ENCODE results near the gene P2RY10.
"Not testable (repeated sequence)": the region's sequence is repeated elsewhere in the genome, so short reads cannot be mapped to it uniquely, and the experiment has no call there.

The P2RY10 gene, protein sequence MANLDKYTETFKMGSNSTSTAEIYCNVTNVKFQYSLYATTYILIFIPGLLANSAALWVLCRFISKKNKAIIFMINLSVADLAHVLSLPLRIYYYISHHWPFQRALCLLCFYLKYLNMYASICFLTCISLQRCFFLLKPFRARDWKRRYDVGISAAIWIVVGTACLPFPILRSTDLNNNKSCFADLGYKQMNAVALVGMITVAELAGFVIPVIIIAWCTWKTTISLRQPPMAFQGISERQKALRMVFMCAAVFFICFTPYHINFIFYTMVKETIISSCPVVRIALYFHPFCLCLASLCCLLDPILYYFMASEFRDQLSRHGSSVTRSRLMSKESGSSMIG

GRCh38 chrX:78945186-78945912, at the start of gene P2RY10:
Gene P2RY10, plus strand, starts transcription at chrX:78945391. Its CDS starts 15,130 bp downstream, at chrX:78960521.
- no peak for DNase-seq (ENCODE audit: low spot score)

DNA sequence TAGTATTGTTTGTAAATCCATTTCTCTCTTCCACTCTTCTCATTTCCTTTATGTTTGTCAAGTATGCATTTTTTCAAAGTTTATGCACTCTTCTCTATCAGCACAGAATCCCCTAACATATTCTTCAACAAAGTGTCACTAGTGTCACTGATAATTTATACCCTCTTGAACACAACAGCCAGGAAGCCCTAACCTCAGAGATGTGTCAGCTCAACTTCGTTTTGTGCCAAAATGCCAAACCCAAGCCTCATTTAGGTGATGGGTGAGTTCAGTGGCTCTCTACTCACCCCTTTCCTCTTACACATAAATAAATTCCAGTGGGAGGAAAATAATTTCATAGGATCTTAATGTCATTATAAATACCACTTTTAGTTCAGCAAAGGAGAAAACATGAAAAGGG, 22.4 kb upstream of the P2RY10 start:
- no peak for DNase-seq (ENCODE audit: low spot score)

DNA sequence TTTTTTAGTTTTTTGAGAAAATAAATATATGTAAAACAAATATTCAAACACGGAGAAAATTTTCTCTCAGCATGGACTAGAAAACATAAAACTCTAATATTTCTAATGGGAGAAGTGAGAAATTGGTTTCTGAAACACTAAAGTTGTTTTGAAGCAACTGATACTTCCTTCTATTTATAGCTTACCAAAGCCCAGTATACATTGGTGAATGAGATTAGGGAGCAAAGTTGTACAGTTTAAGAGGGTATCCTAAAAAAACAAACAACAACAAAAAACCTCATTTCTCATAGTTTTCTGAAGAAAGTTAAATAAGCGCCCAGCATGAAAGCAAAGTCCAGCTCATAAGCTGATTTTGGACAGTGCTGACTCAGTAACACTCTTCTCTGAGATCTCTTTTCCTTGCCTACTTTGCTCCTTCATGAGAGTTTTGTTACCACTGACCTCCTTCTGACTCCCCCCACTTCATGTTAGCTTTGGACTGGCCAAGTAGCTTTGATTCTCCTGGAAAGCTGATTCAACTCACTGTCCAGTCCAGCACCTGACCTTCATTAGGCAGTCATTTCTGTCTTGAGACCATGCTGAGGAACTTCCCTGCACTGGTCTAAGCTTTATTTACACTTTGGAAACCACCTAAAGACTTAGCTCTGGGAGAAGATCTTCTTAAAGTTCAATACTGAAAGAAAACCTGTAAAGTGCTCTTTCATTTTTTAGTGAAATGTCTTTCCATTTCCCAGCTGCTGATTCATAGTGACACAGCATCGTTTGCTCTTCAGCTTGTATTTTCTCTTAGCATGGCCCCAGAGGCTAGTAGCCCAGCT, 21.8 kb upstream of the P2RY10 start:
- no peak for DNase-seq (ENCODE audit: low spot score)

- no peak for DNase-seq (ENCODE audit: low spot score)
These were observed 13.4 kb upstream of the P2RY10 start for GRCh38 chrX:78931814-78932213.

- DNase-seq (ENCODE audit: low spot score): no peak
These were observed 10.3 kb upstream of the P2RY10 start for GRCh38 chrX:78934866-78935265.

DNA sequence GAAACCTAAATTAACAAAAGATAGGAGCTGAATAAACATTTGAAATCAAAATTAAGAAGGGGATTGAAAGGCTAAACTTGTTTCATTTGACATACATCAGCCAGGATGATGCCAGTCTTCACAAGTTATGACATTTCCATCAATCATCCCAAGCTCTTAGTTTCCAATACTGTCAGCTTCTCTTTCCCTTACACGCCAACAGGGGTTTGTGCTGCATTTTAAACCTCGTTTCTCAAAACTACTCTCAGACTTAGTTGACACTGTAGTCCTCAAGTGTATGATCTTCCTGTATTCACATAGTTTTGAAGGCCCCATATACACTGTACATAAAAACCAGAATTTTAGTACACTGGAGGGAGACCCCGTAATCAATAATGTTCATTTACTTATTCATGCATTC, 840 bp upstream of the P2RY10 start:
- no peak for DNase-seq (ENCODE audit: low spot score)

DNA sequence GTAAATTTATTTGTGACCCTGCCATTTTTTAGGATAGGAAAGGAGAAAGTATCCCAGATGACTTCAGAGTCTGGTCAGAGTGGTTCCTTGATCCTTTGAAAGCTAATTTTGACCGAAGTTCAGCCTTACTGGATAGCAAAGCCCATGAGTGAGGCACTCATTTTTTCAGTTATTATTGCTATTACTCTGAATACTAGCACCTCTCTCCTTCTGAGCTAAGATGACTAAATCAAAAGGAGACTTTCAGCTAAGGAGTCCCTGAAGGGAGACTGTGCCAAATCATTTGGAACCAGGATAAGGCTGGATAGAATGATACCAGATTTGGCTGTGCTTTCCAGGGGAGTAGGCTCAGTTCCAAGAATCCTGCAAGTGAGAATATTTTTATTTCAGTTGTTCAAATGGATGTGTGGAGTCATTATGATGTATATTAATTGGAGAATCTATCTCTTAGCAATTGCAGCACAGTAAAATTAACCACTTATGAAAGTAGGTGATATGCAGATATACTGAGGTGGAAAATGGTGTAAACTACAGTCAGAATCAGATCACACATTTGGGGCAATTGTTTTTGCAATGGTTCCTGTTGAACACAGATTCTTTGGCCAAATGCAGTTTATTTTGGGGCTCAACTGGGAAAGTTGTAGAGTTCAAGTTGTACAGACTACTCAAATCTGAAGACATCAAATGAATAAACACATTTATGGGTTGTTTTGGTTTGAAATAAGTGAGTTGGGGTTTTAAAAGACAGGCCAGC, 1.2 kb downstream of the P2RY10 start:
- no peak for DNase-seq (ENCODE audit: low spot score)

DNA sequence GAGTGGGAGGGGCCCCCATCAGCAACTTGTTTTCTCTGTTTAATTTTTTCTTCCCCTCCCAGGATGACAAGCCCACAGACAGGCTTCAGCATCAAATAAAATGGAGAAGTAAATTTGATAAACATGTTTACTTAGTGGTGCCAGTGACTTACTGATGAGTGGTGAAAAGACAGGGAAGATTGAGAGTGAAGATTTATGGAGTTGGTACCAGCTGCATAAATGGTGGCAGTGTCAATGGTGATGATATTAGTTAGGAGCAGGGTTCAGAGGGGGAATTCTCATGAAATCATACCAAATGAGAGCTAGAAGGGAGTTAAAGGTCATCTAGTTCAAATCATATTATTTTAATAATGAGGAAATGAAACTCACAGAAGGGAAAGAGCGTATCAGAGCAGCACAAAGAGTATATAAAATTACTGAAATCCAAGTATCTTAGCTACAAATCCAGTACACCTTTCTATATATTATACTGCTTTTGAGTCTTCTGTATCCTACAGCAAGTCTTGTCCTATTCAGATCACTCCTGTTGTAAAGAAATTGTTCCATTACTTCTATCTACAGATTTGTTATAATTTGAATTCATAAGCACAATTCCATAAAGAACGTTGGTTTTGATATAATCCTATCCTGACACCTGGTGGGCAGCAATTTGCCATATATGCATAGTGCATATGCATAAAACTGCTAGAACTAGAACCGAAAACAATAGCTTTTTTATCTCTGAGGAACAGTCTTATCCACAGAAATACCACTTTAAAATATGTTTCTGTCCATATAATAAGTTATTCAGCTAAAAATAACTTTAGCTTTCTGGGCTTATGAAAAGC, 5.0 kb downstream of the P2RY10 start:
- no peak for DNase-seq (ENCODE audit: low spot score)

DNA sequence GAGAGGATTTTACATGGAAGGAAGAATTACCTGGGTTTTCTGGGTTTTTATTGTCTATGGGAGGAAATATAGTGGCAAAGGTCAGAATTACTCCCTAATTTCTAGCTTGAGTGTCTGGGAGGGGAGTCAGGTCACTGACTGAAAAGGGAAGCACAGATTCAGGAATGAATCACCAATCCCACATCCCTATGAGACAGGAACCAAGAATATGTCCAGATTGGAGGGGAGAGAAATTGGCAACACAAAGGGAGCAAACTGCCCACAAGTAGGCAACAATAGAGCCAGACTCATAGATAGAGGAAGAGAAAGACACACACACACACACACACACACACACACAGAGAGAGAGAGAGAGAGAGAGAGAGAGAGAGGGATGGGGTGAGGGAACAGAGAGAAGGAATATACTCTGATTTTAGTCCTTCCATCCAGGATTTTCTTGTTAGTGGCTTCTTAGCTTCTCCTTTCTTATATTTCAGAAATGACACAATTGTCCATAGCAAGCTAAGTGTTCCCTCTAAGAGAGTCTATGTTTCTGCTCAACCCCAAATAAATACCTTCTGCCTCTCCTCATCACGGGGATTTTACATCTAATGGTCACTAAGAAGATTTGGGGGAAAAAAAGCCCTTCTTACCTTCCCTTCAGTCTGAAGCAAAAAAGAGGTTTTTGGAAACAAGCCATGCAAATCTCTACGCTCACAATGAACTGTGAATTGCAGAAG, 12.0 kb downstream of the P2RY10 start:
- no peak for DNase-seq (ENCODE audit: low spot score)

GRCh38 chrX:78957768-78958130, 12.6 kb downstream of the P2RY10 start:
- DNase-seq (ENCODE audit: low spot score): no peak

DNA sequence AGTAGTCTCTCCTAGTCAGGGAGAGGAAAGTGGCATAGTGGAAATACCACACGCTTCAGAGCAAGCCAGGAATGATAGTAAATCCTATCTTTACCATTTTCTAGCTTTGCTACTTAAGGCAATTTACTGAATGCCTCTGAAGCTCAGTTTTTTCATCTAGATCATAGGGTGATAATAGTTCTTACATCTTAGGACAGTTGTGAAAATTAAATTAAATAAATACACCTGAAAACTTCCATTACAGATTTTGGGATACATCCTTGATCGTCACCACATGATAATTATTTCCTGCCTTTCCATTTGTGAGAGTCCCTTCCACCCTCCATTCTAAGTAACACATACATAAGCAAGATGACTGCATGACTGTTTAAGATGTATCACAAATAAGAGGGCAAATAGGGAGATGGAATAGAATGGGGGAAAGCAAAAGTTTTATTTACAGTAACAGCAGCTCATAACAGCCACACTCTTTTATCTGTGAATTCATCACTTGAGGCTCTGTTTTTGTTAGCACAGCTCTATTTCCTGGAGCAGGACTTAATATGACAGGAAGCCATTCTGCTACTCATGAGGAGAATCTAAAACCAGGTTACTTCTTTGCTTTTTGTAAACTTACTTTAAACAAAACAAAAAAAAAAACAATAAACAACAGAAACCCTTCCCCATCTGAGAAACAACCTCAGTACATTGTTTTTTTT, 13.4 kb downstream of the P2RY10 start:
- DNase-seq (ENCODE audit: low spot score): no peak

DNA sequence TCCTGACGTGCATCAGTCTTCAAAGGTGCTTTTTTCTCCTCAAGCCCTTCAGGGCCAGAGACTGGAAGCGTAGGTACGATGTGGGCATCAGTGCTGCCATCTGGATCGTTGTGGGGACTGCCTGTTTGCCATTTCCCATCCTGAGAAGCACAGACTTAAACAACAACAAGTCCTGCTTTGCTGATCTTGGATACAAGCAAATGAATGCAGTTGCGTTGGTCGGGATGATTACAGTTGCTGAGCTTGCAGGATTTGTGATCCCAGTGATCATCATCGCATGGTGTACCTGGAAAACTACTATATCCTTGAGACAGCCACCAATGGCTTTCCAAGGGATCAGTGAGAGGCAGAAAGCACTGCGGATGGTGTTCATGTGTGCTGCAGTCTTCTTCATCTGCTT, 15.7 kb downstream of the P2RY10 start:
- no peak for DNase-seq (ENCODE audit: low spot score)

DNA sequence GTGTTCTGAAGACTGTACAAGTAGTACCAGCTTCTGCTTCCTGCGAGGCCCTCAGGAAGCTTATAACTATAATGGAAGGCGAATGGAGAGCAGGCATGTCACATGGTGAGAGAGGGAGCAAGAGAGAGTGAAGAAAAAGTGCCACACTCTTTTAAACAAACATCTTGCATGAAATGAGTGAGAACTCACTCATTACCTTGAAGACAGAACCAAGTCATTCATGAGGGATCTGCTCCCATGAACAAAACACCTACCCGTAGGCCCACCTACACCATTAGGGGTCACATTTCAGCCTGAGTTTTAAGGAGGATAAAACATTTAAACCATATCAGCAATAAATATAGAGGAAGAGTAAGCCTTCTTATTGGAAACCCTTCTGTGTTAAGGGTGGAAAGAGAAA, 19.4 kb downstream of the P2RY10 start:
- no peak for DNase-seq (ENCODE audit: low spot score)

DNA sequence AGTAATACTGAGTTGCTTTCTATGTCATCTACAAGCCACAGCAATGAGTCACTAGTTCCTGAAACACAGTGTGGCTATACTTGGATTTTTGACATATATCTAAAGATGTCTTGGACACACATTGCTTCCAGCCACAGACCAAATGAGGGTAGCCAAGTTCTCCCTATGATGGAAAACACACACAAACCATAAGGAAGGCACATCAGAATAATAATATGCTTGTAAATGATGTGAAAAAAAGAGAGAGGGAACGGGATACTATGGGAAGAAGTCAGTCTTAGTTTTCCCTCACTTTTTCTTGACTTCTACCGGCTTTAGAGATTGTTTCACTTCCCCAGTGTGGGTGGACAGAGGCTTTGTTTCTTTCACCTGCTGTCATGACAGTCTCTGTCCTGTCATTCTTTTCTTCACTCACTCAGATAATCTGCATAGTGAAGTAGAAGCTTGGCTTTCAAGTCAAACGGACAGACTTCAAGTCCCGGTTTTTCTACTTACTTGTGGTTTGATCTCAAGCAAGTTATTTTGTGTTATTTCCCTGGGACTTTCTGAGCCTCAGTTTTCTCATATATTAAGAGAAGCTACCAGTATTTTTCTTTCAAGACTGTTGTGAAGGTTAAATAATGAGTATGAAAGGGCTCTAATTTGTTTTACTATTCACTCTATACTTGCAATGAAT, 34.7 kb downstream of the P2RY10 start:
- DNase-seq (ENCODE audit: low spot score): no peak

- DNase-seq (ENCODE audit: low spot score): no peak
These were observed 44.2 kb downstream of the P2RY10 start for GRCh38 chrX:78989349-78989748.

GRCh38 chrX:78997870-78998558, 52.8 kb downstream of the P2RY10 start:
- no peak for DNase-seq (ENCODE audit: low spot score)

DNA sequence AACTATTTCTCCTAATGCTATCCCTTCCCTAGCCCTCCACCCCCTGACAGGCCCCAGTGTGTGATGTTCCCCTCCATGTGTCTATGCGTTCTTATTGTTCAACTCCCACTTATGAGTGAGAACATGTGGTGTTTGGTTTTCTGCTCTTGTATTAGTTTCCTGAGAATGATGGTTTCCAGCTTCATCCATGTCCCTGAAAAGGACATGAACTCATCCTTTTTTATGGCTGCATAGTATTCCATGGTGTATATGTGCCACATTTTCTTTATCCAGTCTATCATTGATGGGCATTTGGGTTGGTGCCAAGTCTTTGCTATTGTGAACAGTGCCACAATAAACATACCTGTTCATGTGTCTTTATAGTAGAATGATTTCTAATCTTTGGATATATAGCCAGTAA, 62.3 kb downstream of the P2RY10 start:
- DNase-seq (ENCODE audit: low spot score): not testable (repeated sequence)
